GM19099 (cell line): ENCODE results near the gene PIAS3.

Experiments
- POLR2A ChIP-seq: IDR thresholded peaks from 3 replicates; pipeline ENCODE4 v1.6.1; 2011; ENCODE audit warnings: low read depth; ENCODE audit not compliant: insufficient read length; ENCODE audit errors: extremely low read depth

Gene PIAS3

GRCh38 chr1:145804235-145805045, 54.4 kb downstream of the PIAS3 start:
- no peak for TF ChIP-seq POLR2A

GRCh38 chr1:145799806-145800205, 59.1 kb downstream of the PIAS3 start:
- TF ChIP-seq POLR2A: no peak
